ENCODE results near the gene MAP1LC3A.
A peak's percentile ranks its signal among the peaks of the same experiment; 100 is the strongest.

The MAP1LC3A gene

GRCh38 chr20:34527016-34527415 is 31.5 kb upstream of the MAP1LC3A start:
- DNase-seq: no peak
- intact Hi-C loops (cut with DNase I): no loop called here

GRCh38 chr20:34528921-34529297 is 29.6 kb upstream of the MAP1LC3A start:
- intact Hi-C loops (cut with DNase I): no loop called here
- DNase-seq: peak in 6 of 10 donors; percentile 38 to 91 (median 60)

GRCh38 chr20:34529742-34530141 is 28.8 kb upstream of the MAP1LC3A start:
- peak in 1 of 10 donors; percentile 69 for DNase-seq
- intact Hi-C loops (cut with DNase I): no loop called here

GRCh38 chr20:34530342-34530741 is 28.2 kb upstream of the MAP1LC3A start:
- intact Hi-C loops (cut with DNase I): no loop called here

GRCh38 chr20:34531608-34532265 is 26.8 kb upstream of the MAP1LC3A start:
- intact Hi-C loops (cut with DNase I): no loop called here
- no peak for DNase-seq

More at GRCh38 chr20:34530342-34530741, 28.2 kb upstream of the MAP1LC3A start:
- peak in 1 of 10 donors; percentile 52 for DNase-seq

- no peak for DNase-seq
- intact Hi-C loops (cut with DNase I): no loop called here
Observed at GRCh38 chr20:34532320-34532719, 26.2 kb upstream of the MAP1LC3A start.

GRCh38 chr20:34532756-34533155 is 25.8 kb upstream of the MAP1LC3A start:
- DNase-seq: no peak
- intact Hi-C loops (cut with DNase I): no loop called here

GRCh38 chr20:34534391-34535165 is 23.9 kb upstream of the MAP1LC3A start:
- intact Hi-C loops (cut with DNase I): no loop called here
- DNase-seq: no peak

GRCh38 chr20:34535301-34535840 is 23.1 kb upstream of the MAP1LC3A start:
- intact Hi-C loops (cut with DNase I): no loop called here
- peak in 5 of 10 donors; percentile 7 to 90 (median 61) for DNase-seq

GRCh38 chr20:34535857-34536256 is 22.7 kb upstream of the MAP1LC3A start:
- intact Hi-C loops (cut with DNase I): no loop called here
- DNase-seq: peak in 1 of 10 donors; percentile 11

- DNase-seq: peak in 9 of 10 donors; percentile 54 to 96 (median 69)
- intact Hi-C loops (cut with DNase I): no loop called here
Observed at GRCh38 chr20:34536798-34537394, 21.6 kb upstream of the MAP1LC3A start.

GRCh38 chr20:34537651-34538050 is 20.9 kb upstream of the MAP1LC3A start:
- intact Hi-C loops (cut with DNase I): no loop called here

GRCh38 chr20:34538671-34539123 is 19.8 kb upstream of the MAP1LC3A start:
- intact Hi-C loops (cut with DNase I): no loop called here

More at GRCh38 chr20:34537651-34538050, 20.9 kb upstream of the MAP1LC3A start:
- DNase-seq: peak in 3 of 10 donors; percentile 15 to 76 (median 54)

GRCh38 chr20:34539756-34540155 is 18.8 kb upstream of the MAP1LC3A start:
- intact Hi-C loops (cut with DNase I): no loop called here
- peak in 3 of 10 donors; percentile 8 to 27 (median 12) for DNase-seq

More at GRCh38 chr20:34538671-34539123, 19.8 kb upstream of the MAP1LC3A start:
- peak in 6 of 10 donors; percentile 53 to 91 (median 74) for DNase-seq

- DNase-seq: peak in 4 of 10 donors; percentile 11 to 62 (median 28)
- intact Hi-C loops (cut with DNase I): no loop called here
Observed at GRCh38 chr20:34540596-34541263, 17.8 kb upstream of the MAP1LC3A start.

- intact Hi-C loops (cut with DNase I): no loop called here
- peak in 3 of 10 donors; percentile 8 to 53 (median 43) for DNase-seq
Observed at GRCh38 chr20:34541264-34541901, 17.1 kb upstream of the MAP1LC3A start.

GRCh38 chr20:34541917-34542316 is 16.6 kb upstream of the MAP1LC3A start:
- intact Hi-C loops (cut with DNase I): no loop called here
- DNase-seq: peak in 3 of 10 donors; percentile 27 to 67 (median 33)

- DNase-seq: peak in 3 of 10 donors; percentile 19 to 32 (median 24)
- intact Hi-C loops (cut with DNase I): no loop called here
Observed at GRCh38 chr20:34542439-34542838, 16.1 kb upstream of the MAP1LC3A start.

- intact Hi-C loops (cut with DNase I): no loop called here
- peak in 3 of 10 donors; percentile 69 to 73 (median 69) for DNase-seq
Observed at GRCh38 chr20:34543463-34544056, 15.0 kb upstream of the MAP1LC3A start.

Measured in posterior cingulate gyrus (tissue), 11 donors.